GM12878 (cell line): ENCODE data around the gene KRTAP10-3.

ENCODE experiments used
- FOXM1 ChIP-seq: IDR thresholded peaks from 2 replicates; pipeline ENCODE4 v1.6.1; 2012; ENCODE audit warnings: low read depth, mild to moderate bottlenecking, inconsistent platforms, low read length, moderate library complexity
- TCF12 ChIP-seq: IDR thresholded peaks from 2 replicates; pipeline ENCODE4 v1.6.1; 2011; ENCODE audit warnings: low read depth, mild to moderate bottlenecking, low read length
- YY1 ChIP-seq: IDR thresholded peaks from 2 replicates; pipeline ENCODE4 v1.6.1; 2011; ENCODE audit warnings: low read depth, mild to moderate bottlenecking, low read length
- TF ChIP-seq, protein P1 (sequence below): IDR thresholded peaks from 2 replicates; pipeline ENCODE4 v1.6.1; 2011; ENCODE audit warnings: borderline replicate concordance, low read depth, mild to moderate bottlenecking, moderate library complexity, mixed read lengths, low read length; ENCODE audit not compliant: insufficient read depth; ENCODE audit errors: extremely low read length

- TF ChIP-seq YY1 (no peak), TCF12 (no peak), FOXM1 (no peak)
- TF ChIP-seq, protein P1, sequence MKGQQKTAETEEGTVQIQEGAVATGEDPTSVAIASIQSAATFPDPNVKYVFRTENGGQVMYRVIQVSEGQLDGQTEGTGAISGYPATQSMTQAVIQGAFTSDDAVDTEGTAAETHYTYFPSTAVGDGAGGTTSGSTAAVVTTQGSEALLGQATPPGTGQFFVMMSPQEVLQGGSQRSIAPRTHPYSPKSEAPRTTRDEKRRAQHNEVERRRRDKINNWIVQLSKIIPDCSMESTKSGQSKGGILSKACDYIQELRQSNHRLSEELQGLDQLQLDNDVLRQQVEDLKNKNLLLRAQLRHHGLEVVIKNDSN = peak; percentile 84
Observed at GRCh38 chr21:44517175-44517899, 41.3 kb downstream of the KRTAP10-3 start.
